Right lobe of liver (tissue), 4 donors: ENCODE measurements around the gene YBX2.
"Not testable (repeated sequence)": the region's sequence is repeated elsewhere in the genome, so short reads cannot be mapped to it uniquely, and the experiment has no call there.

Experiments
- CTCF ChIP-seq, 4 donors: fragments of 200-600 bp in 3 of 4; fragments of 450-650 bp in 1 of 4; IDR thresholded peaks; one replicate each; pipeline versions ENCODE4 v1.5.1 to v1.8.0; 2016 to 2022; ENCODE audit warnings: antibody characterized with exemption in 4 of 4, mild to moderate bottlenecking in 2 of 4
- POLR2A ChIP-seq: fragments of 450-650 bp; IDR thresholded peaks from one replicate; pipeline ENCODE4 v1.6.1; 2017; ENCODE audit warnings: antibody characterized with exemption, mild to moderate bottlenecking
- donor health status: DM: no; HTN: no; CAD: no.
- donor health status: DM: no; HTN: no; CAD: no.
- donor health status: DM: no; HTN: yes; CAD: no.

- not testable (repeated sequence) for TF ChIP-seq CTCF (IDR thresholded peaks at IDR 0.05); POLR2A
Measured at GRCh38 chr17:7335765-7336164, 41.3 kb upstream of the YBX2 start.
